SK-N-SH treated with all-trans-retinoic acid at 6 μM for 48 hours (cell line): Measurements from ENCODE around the gene KCNK15.

Experiments used
- ATAC-seq: fragments of 200-7000 bp; cut with Tn5 transposase; 3 replicates; pipeline ENCODE4 v1.9.1; 2020; ENCODE audit warnings: mild to moderate bottlenecking, moderate library complexity
- ARNTL ChIP-seq: fragments of 450-650 bp; formaldehyde crosslinking; IDR thresholded peaks from 2 replicates; pipeline ENCODE4 v1.5.0; 2020; ENCODE audit warnings: low read depth, mild to moderate bottlenecking, moderate library complexity, borderline replicate concordance
- CREB5 ChIP-seq: fragments of 250-450 bp; sonication (Bioruptor Pico); IDR thresholded peaks from 2 replicates; pipeline ENCODE4 v1.5.1; 2020; ENCODE audit warnings: low read depth, mild to moderate bottlenecking, moderate library complexity
- CSDC2 ChIP-seq: fragments of 250-450 bp; sonication (Bioruptor Pico); IDR thresholded peaks from 2 replicates; pipeline ENCODE4 v1.5.0; 2020; ENCODE audit warnings: mild to moderate bottlenecking, moderate library complexity
- ESRRG ChIP-seq: fragments of 250-450 bp; sonication (Bioruptor Pico); IDR thresholded peaks from 2 replicates; pipeline ENCODE4 v1.6.1; 2021; ENCODE audit warnings: mild to moderate bottlenecking
- GLIS3 ChIP-seq: fragments of 250-450 bp; sonication (Bioruptor Pico); IDR thresholded peaks from 2 replicates; pipeline ENCODE4 v1.5.0; 2020; ENCODE audit warnings: mild to moderate bottlenecking, moderate library complexity
- ISL1 ChIP-seq: fragments of 250-450 bp; sonication (Bioruptor Pico); IDR thresholded peaks from 2 replicates; pipeline ENCODE4 v2.1.2; 2022; ENCODE audit warnings: mild to moderate bottlenecking, moderate library complexity
- OSR1 ChIP-seq: fragments of 250-450 bp; sonication (Bioruptor Pico); IDR thresholded peaks from 2 replicates; pipeline ENCODE4 v1.8.0; 2022; ENCODE audit warnings: moderate library complexity, mild to moderate bottlenecking, inconsistent platforms
- POU6F1 ChIP-seq: fragments of 250-450 bp; sonication (Bioruptor Pico); IDR thresholded peaks from 2 replicates; pipeline ENCODE4 v1.8.0; 2021; ENCODE audit warnings: low read depth, mild to moderate bottlenecking, moderate library complexity, borderline replicate concordance
- RARB ChIP-seq: fragments of 250-450 bp; sonication (Bioruptor Pico); IDR thresholded peaks from 2 replicates; pipeline ENCODE4 v1.8.0; 2021; ENCODE audit warnings: mild to moderate bottlenecking, moderate library complexity
- SNAI2 ChIP-seq: fragments of 250-450 bp; sonication (Bioruptor Pico); IDR thresholded peaks from 2 replicates; pipeline ENCODE4 v1.5.0; 2020; ENCODE audit warnings: mild to moderate bottlenecking, moderate library complexity
- TCF4 ChIP-seq: fragments of 250-450 bp; sonication (Bioruptor Pico); IDR thresholded peaks from 2 replicates; pipeline ENCODE4 v1.8.0; 2021; ENCODE audit warnings: mild to moderate bottlenecking, moderate library complexity, borderline replicate concordance
- TOX ChIP-seq: fragments of 250-450 bp; sonication (Bioruptor Pico); IDR thresholded peaks from 2 replicates; pipeline ENCODE4 v1.8.0; 2021; ENCODE audit warnings: mild to moderate bottlenecking, moderate library complexity, borderline replicate concordance
- ZFP3 ChIP-seq: fragments of 250-450 bp; sonication (Bioruptor Pico); IDR thresholded peaks from 2 replicates; pipeline ENCODE4 v1.5.0; 2020; ENCODE audit warnings: mild to moderate bottlenecking, moderate library complexity
- ZNF565 ChIP-seq: fragments of 450-650 bp; formaldehyde crosslinking; conservative IDR thresholded peaks from 2 replicates; pipeline ENCODE4 v1.5.0; 2020; ENCODE audit warnings: low read depth, mild to moderate bottlenecking, moderate library complexity
- ZNF8 ChIP-seq: fragments of 450-650 bp; formaldehyde crosslinking; IDR thresholded peaks from 2 replicates; pipeline ENCODE4 v1.5.0; 2020; ENCODE audit warnings: mild to moderate bottlenecking, moderate library complexity
- TF ChIP-seq, protein P1 (sequence below): fragments of 250-450 bp; sonication (Bioruptor Pico); IDR thresholded peaks from 2 replicates; pipeline ENCODE4 v1.8.0; 2020; ENCODE audit warnings: mild to moderate bottlenecking, moderate library complexity, borderline replicate concordance
- TF ChIP-seq, protein P2 (sequence below): fragments of 250-450 bp; sonication (Bioruptor Pico); IDR thresholded peaks from 2 replicates; pipeline ENCODE4 v1.5.1; 2021; ENCODE audit warnings: mild to moderate bottlenecking, moderate library complexity

The KCNK15 gene

GRCh38 chr20:44700306-44700705 lies 45.4 kb upstream of the KCNK15 start:
- TF ChIP-seq POU6F1 (CRISPR knock-in tag) (no peak), ARNTL (CRISPR knock-in tag) (no peak)
- no peak for ATAC-seq

- no peak for TF ChIP-seq CREB5 (CRISPR knock-in tag)
- TF ChIP-seq, all 23 proteins: peak for 0
- peak; percentile 39; the same call in 2 of the 3 replicates for ATAC-seq
Observed at GRCh38 chr20:44701118-44701857, 44.4 kb upstream of the KCNK15 start.

- no peak for TF ChIP-seq ISL1 (CRISPR knock-in tag)
- TF ChIP-seq, protein P1, sequence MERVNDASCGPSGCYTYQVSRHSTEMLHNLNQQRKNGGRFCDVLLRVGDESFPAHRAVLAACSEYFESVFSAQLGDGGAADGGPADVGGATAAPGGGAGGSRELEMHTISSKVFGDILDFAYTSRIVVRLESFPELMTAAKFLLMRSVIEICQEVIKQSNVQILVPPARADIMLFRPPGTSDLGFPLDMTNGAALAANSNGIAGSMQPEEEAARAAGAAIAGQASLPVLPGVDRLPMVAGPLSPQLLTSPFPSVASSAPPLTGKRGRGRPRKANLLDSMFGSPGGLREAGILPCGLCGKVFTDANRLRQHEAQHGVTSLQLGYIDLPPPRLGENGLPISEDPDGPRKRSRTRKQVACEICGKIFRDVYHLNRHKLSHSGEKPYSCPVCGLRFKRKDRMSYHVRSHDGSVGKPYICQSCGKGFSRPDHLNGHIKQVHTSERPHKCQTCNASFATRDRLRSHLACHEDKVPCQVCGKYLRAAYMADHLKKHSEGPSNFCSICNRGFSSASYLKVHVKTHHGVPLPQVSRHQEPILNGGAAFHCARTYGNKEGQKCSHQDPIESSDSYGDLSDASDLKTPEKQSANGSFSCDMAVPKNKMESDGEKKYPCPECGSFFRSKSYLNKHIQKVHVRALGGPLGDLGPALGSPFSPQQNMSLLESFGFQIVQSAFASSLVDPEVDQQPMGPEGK = no peak
- TF ChIP-seq ARNTL (CRISPR knock-in tag) = no peak
- TF ChIP-seq CSDC2 = no peak
- no peak for TF ChIP-seq ZFP3 (CRISPR knock-in tag)
- TF ChIP-seq RARB = no peak
- TF ChIP-seq ZNF8 (CRISPR knock-in tag) = no peak
- no peak for TF ChIP-seq ESRRG (CRISPR knock-in tag)
- no peak for TF ChIP-seq ZNF565 (CRISPR knock-in tag)
- TF ChIP-seq POU6F1 (CRISPR knock-in tag) = no peak
- no peak for TF ChIP-seq TOX
- TF ChIP-seq GLIS3 = no peak
- no peak for TF ChIP-seq SNAI2
- no peak for TF ChIP-seq OSR1 (CRISPR knock-in tag)
- TF ChIP-seq, all 23 proteins: peak for 0
- ATAC-seq = no peak
Observed at GRCh38 chr20:44701858-44702256, 43.8 kb upstream of the KCNK15 start.

GRCh38 chr20:44702776-44703175 lies 42.9 kb upstream of the KCNK15 start:
- TF ChIP-seq OSR1 (CRISPR knock-in tag) = no peak
- TF ChIP-seq, protein P1 = no peak
- no peak for TF ChIP-seq CSDC2
- TF ChIP-seq, protein P2, sequence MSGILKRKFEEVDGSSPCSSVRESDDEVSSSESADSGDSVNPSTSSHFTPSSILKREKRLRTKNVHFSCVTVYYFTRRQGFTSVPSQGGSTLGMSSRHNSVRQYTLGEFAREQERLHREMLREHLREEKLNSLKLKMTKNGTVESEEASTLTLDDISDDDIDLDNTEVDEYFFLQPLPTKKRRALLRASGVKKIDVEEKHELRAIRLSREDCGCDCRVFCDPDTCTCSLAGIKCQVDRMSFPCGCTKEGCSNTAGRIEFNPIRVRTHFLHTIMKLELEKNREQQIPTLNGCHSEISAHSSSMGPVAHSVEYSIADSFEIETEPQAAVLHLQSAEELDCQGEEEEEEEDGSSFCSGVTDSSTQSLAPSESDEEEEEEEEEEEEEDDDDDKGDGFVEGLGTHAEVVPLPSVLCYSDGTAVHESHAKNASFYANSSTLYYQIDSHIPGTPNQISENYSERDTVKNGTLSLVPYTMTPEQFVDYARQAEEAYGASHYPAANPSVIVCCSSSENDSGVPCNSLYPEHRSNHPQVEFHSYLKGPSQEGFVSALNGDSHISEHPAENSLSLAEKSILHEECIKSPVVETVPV (CRISPR knock-in tag) = no peak
- no peak for TF ChIP-seq ZNF8 (CRISPR knock-in tag)
- TF ChIP-seq TOX = no peak
- TF ChIP-seq TCF4 (CRISPR knock-in tag) = no peak
- TF ChIP-seq POU6F1 (CRISPR knock-in tag) = no peak
- no peak for TF ChIP-seq ZNF565 (CRISPR knock-in tag)
- ATAC-seq = no peak
